H1 (cell line): ENCODE results near the gene TPRG1L. TPM values are rescaled to one million over a fixed set of nuclear protein-coding genes. Genes with fewer than 3 reads are reported as not detected.

ENCODE experiments used
- FOSL1 ChIP-seq: IDR thresholded peaks from 2 replicates; pipeline ENCODE4 v1.6.1; 2011; ENCODE audit warnings: mild to moderate bottlenecking, low read depth, low read length, moderate library complexity; ENCODE audit not compliant: insufficient read depth
- JUN ChIP-seq: IDR thresholded peaks from 2 replicates; pipeline ENCODE4 v1.6.1; 2011; ENCODE audit warnings: low read depth, mild to moderate bottlenecking, improper control_type of control experiment, low read length
- polyA plus RNA-seq, 7 experiments: library from polyadenylated mRNA; depleted of rRNA in 3 of 7; stranded (reverse) in 5 of 7; unstranded in 2 of 7; fragments of >200 nt in 5 of 7; fragments of 200-250 nt in 2 of 7; gene quantifications; 1 replicate in 5 of 7; 2 replicates in 1 of 7; 4 replicates in 1 of 7; pipeline versions ENCODE4 v1.2.1 to v1.2.3, GENCODE V29; 2011 to 2013; ENCODE audit warnings: missing spikeins in 2 of 7, mixed read lengths in 2 of 7
- total RNA-seq: library from RNA; stranded (reverse); fragmentation: NEBNext Ultra II Directional; extraction: Animal tissue kit (Norgen Biotek cat#: 25700); gene quantifications from 2 replicates; pipeline ENCODE4 v1.2.1, GENCODE V29; 2021

Gene TPRG1L
- total and polyA plus RNA-seq, 2 of the 8 experiments (the other 6 are each of a cell fraction or from before 2014, with no cell fraction given): 21.7 to 22.3 TPM

- TF ChIP-seq JUN: no peak
- no peak for TF ChIP-seq FOSL1
Measured at GRCh38 chr1:3577711-3578432, 46.9 kb upstream of the TPRG1L start (continued).
